Caki2 (cell line): Measurements from ENCODE around the gene ZC2HC1B. TPM values are rescaled to one million over a fixed set of nuclear protein-coding genes. Genes with fewer than 3 reads are reported as not detected.

Source experiments
- DNase-seq: peaks from one replicate; pipeline ENCODE4 v3.0.0-alpha.2; 2015; ENCODE audit warnings: low read depth
- in situ Hi-C: cut with HindIII; loops from 2 replicates; pipeline ENCODE4 v1.10.0; 2016; ENCODE audit warnings: low sequenced_read_pairs, low pct_unique_long_range_greater_than_20kb, mixed read lengths
- total RNA-seq: library from RNA; depleted of rRNA; stranded (reverse); fragments of >200 nt; shearing (Covaris generic); gene quantifications from 2 replicates; pipeline ENCODE4 v1.2.3, GENCODE V29; 2014; ENCODE audit warnings: low replicate concordance

ZC2HC1B gene
- total RNA-seq, 1 experiment from 2014 or later = not detected

- no peak for DNase-seq
- in situ Hi-C loops = no loop called here
Measured at GRCh38 chr6:143950875-143951274, 86.6 kb downstream of the ZC2HC1B start.

DNA sequence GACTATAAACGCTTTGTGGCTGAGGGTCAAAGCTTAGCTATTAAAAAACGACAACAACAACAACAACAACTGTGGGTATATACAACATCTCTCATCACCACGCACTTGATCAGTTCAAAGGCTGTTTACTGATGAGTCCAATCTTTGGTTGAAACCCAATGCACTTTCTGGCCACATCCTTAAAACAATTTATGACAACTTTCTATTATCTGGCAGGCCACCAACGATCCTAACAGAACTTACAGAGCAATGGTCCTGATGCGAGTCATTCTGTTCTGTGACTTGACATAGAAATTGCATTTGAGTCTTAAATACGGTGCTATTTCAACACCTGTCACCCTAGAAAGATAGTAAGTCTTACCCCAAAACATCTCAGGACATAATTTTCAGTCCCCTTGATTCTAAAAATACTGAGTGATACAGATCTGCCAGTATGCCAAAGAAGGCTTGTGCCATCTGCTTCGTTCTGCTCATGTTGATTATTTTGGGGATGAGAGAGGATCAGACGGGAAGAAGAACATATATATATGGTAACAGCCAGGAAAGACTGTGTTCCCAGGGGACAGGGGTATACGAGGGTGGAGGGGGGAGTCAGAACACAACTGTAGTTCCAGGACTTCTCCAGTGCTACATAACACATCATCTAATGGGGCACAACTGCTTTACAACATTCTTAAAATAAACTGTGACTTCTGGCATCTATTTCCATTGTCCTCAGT, 87.9 kb downstream of the ZC2HC1B start:
- DNase-seq = no peak
- in situ Hi-C loops = no loop called here

DNA sequence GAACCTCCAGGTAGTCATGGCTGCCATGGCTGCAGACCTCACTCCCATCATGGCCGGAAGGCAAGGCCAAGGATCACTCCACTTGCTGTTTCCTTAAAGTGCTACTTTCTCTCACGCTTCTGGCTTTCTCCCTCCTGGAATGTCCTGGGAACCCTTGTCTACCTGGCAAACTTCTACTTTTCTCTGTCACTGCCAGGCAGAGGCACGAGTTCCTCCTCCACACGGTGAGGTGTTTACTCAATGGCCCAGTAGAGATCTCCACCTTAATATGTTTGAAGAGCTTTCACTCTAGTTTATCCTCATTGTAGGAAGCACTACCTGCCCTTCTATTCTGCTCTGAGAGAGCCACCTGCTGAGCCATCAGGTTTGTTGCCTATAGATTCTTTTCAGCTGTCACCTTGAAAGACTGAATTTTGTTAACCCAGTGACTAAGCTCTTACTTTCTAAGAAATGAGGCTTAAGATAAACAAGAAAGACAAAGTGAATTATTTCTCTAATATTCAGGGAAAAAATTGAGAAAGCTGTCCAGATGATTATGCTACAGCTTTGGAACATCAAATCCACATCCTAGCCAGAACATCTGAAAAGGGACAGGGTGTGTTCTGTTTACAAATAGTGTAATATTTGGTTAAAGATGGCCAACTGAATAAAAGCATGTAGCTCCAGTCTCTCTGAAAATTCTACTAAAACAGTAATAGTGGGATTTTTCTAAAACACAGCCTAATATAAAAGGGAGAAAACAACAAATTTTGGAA, 88.8 kb downstream of the ZC2HC1B start:
- DNase-seq = no peak
- in situ Hi-C loops = no loop called here

DNA sequence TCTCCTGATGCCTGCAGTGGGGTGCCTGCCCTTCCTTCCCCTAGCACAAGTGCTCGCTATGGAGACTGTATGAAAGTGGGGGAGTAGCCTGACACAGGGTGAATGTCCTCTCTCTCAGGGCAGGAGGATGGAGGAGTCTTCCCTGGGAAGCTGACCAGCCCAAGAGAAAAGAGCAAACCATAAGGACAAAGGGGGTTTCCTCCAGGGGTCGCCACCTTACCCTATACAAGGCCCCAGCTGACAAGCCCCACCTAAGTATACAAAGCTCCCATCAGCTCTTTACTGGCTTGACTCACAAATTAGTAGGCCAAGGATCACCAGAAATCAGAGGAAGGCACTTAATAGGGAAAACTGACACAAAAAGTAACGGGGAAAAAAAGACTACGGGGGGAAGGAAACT, 89.6 kb downstream of the ZC2HC1B start:
- in situ Hi-C loops = no loop called here
- DNase-seq = no peak

DNA sequence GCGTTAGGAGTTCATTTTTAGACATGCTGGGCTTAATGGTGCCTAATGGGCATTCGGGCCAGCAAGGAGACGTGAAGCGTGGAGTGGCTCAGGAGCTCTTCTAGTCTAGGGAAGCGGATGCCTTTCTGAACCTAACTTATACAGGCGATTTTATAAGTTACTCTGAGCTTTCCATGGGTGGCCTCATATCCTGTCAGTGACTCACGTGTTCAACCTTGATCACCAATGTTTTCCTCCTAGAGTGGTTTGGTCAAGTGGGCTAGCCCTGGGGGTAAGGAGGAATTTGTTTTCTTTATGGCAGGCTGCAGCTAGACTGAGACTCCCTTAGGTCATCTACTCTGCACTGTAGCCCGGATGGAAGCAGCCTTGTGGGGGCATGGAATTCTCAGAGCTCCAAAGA, 91.7 kb downstream of the ZC2HC1B start:
- in situ Hi-C loops = no loop called here
- DNase-seq = no peak

- DNase-seq = no peak
Measured at GRCh38 chr6:143957679-143958274, 93.5 kb downstream of the ZC2HC1B start.

GRCh38 chr6:143958839-143959399, 94.6 kb downstream of the ZC2HC1B start:
- in situ Hi-C loops = no loop called here
- no peak for DNase-seq

More at GRCh38 chr6:143957679-143958274, 93.5 kb downstream of the ZC2HC1B start:
- in situ Hi-C loops = no loop called here

DNA sequence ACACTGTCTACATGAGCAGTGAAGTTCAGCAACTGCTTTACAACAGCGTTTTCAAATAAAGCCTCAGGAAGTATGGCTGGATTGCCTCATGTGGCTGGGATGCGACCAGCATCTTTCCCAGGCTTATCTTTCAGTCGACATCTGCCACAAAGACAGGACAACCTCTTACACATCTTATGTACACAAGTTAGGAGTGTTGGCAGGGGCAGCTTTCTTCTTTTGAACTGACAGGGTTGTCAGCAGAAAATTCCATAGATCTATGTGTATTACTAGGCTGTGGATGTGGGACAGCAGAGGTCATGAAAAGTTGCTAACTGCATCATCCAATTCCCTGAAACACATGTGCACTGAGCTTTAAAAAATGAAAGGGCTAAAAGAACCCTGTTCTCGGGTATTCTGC, 95.7 kb downstream of the ZC2HC1B start:
- DNase-seq = no peak
- in situ Hi-C loops = no loop called here

DNA sequence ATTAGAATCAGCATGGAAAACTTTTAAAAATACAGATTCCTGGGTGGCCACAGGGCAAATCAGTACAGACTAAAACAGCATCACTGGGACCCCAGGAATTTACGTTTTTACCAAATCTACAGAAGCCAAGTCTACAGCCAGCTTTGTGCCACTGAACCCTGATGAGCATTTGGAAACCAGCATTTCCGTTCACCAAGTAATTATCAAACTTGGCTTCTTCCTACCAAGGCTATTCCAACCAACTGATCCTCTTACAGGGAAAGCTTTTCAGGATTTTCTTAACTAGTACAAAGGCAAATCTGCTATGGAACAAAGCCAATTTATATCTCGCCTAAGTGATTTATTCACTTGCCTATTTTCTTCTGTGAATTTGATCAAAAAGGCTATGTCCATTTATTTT, 96.8 kb downstream of the ZC2HC1B start:
- in situ Hi-C loops = no loop called here

GRCh38 chr6:143961886-143962878, 97.9 kb downstream of the ZC2HC1B start:
- DNase-seq = no peak
- in situ Hi-C loops = no loop called here

More for the DNA sequence above, 96.8 kb downstream of the ZC2HC1B start:
- DNase-seq = no peak

- no peak for DNase-seq
- in situ Hi-C loops = no loop called here
Measured at GRCh38 chr6:143963158-143963919, 99.1 kb downstream of the ZC2HC1B start.

DNA sequence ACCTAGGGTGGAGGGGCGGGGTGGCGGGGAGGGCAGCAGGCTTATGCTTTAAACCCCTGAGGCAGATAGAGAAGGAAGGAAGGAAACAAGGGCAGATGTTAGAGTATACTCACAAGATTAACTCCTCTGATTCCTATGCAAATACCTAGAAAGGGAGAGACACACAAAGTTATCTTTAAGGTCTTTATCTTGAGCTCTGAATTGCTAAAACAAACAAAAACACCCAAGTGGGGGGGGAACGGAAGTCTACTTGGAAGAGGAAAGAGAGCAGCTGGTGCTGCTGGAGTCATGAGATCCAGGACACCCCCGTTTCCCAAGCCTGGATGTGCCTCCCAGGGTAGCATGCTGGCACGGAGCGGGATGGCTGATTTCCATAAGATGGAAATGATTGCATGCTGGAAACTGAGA, 100.4 kb downstream of the ZC2HC1B start:
- in situ Hi-C loops = no loop called here
- DNase-seq = no peak

- in situ Hi-C loops = no loop called here
- no peak for DNase-seq
Measured at GRCh38 chr6:143965503-143966171, 101.4 kb downstream of the ZC2HC1B start.

DNA sequence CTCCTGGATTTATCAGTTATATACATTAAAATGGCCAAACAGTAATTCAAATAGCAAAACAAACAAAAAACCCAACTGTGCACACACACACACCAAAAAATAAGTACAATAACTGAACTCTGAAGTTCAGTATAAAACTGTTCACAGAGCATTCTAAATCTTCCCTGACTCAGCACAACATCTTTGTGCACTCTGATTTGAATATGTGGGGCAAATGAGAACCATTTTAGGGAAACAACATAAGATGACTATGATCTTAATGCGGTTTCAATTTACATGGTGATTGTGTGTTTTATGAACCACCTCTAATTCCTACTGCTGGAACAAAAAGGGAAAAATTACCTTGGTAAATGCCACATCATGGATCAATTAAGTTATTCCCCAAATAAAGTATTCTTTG, 102.0 kb downstream of the ZC2HC1B start:
- in situ Hi-C loops = no loop called here
- no peak for DNase-seq

- in situ Hi-C loops = no loop called here
- no peak for DNase-seq
Measured at GRCh38 chr6:143967706-143968376, 103.6 kb downstream of the ZC2HC1B start.

- in situ Hi-C loops = no loop called here
- no peak for DNase-seq
Measured at GRCh38 chr6:143969077-143969476, 104.8 kb downstream of the ZC2HC1B start.
